Measurements from ENCODE around the gene AP4B1.

AP4B1 gene

GRCh38 chr1:113929750-113930498 lies 25.3 kb upstream of the AP4B1 start:
- DNase-seq = peak; percentile 61

DNA sequence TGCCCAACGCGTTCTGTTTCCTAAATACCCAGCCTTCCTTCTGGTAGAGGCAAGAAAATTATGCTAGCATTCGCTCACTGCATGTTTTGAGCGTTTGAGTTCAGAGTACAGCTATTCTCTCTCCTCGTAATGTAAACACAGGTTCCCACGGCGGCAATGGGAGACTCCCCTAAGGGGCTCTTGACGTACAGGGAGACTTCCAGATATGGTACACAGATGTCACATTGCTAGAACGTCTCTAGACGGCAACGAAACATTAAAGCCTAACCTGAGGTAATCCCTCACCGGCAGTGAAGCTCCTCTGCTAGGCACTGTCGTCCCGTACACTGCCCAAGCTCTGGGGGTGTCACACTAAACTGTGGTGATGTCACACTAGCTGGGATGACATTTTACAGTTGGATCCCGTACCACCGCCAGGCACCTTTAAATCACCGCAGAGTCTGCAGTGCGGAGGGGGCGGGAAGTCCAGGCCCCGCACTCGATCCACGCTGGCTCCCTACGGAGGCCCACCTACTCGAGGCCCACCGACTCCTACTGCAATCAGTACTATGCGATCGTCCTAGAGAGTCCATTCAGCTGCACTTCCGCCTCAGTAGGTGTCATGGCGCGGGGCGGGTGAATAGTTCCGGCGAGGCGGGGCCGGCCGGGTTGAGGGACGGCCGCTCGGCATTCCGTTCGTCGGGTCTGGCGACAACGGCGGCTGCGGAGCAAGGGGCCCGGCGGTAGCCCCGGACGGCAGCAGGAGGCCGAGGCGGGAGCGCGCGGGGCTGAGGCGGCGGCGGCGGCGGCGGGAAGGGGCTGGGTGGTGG lies 24.5 kb upstream of the AP4B1 start, which contains the start of gene HIPK1:
Gene HIPK1 (plus strand): TSS at position 384 of the 809 bp plus-strand sequence.
- peak; percentile 92 for DNase-seq

GRCh38 chr1:113928187-113928930 lies 23.8 kb upstream of the AP4B1 start:
- no peak for DNase-seq

DNA sequence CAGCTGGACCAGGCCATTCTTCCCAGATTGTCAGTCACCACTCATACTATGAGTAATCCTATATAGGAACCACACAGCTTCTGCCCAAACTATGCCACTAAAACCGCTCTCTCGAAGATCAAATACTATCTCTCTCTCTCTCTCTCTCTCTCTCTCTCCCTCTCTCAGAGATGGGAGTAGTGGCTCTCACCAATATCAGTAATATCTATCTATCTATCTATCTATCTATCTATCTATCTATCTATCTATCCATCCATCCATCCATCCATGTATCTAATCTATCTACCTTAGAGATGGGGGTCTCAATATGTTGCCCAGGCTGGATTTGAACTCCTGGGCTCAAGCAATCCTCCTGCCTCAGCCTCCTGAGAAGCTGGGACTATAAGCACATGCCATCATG lies 19.9 kb upstream of the AP4B1 start:
- no peak for DNase-seq

- DNase-seq = no peak
These were observed 18.4 kb upstream of the AP4B1 start for GRCh38 chr1:113922957-113923356.

GRCh38 chr1:113918243-113918642 lies 13.6 kb upstream of the AP4B1 start:
- no peak for DNase-seq

DNA sequence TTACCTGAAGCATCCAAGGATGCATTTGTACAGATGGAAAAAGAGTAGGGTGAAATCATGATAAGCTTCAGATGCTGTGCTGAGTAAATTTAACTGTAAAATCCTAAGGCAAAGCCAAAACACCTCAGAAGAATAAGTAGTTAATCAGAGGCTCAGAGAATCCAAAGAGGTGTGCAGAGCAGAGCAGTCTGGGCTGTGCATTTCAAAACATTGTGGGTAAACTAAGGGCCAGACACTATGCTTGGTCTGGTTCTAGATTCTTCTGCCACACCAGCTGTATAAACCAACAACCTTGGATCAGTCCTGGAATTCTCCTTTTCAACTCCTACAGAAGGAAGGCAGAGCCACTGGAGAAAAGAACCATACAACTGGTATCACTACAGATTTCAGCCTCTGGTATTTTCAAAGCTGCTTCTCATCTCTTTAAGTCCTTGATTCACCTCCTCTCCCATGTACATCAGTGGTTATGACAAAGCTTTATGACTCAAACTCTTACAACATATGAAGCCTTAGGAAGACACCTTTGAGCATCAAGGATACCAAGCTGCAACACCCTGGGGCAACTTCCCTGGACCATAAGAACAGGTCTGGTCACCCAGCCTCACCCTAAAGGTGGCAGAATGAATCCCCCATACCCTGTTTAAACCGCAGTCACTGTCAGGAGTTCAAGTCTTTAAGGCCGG lies 12.9 kb upstream of the AP4B1 start:
- DNase-seq = no peak

DNA sequence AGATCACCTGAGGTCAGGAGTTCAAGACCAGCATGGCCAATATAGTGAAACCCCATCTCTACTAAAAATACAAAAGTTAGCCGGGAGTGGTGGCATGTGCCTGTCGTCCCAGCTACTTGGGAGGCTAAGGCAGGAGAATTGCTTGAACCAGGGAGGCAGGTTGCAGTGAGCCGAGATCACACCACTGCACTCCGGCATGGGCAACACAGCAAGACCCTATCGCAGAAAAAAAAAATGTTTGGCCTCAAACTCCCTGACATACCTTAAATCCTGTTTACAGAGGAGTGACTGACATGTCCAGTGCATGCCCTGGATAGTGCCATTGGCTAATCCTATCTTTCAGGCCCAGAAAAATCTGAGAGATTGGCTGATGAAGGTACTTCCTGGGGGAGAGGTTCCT lies 12.4 kb upstream of the AP4B1 start:
- DNase-seq = no peak

DNA sequence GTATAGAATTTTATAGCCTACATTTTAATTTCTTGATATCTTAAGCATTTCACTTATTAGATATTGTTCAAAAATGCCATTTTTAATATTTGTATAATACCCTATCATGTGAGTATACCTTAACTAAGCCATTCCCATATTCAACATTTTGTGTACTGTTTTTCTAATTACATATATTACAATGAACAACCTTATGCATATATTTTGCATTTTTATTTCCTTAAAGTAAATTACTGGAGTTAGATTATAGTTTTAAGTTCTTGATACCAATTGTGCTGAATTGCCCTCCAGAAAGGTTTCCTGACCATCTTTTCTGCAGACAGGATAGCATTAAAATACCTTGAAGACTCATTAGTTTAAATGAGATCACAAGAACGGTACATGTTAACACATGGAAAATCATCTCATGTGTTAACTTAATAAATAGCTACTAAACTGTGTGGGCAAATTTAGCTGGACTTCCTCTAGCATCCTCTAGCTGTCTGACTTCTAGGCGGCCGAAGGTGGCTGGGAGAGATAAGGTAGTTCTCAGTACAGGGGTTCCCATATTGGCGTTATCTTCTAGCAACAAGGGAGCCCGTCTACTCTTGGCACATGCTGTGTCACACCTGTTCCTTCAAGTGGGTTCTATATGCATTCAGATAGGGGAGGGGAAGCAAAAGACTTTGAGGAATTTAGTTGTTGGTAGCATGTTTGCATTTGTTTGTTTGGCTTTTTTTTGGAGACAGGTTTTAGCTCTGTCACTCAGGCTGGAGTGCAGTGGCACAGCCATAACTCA lies 9.5 kb upstream of the AP4B1 start:
- no peak for DNase-seq

DNA sequence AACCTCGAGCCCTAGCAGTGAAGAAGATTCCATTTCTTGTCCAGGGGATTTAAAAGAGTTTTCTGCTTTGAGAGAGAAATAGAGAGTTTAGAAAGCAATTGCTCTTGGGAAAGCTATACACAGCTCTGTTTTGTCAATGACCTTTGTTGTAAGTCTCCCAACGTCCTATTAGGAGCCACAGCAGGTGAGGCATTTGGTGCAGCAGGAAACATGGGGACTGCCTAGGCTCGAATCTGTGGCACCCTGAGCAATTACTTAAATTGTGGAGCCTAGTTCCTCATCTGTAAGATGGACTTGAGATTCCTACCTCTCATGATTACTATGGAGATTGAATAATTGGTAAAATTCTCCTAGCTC lies 8.7 kb upstream of the AP4B1 start:
- DNase-seq = no peak

DNA sequence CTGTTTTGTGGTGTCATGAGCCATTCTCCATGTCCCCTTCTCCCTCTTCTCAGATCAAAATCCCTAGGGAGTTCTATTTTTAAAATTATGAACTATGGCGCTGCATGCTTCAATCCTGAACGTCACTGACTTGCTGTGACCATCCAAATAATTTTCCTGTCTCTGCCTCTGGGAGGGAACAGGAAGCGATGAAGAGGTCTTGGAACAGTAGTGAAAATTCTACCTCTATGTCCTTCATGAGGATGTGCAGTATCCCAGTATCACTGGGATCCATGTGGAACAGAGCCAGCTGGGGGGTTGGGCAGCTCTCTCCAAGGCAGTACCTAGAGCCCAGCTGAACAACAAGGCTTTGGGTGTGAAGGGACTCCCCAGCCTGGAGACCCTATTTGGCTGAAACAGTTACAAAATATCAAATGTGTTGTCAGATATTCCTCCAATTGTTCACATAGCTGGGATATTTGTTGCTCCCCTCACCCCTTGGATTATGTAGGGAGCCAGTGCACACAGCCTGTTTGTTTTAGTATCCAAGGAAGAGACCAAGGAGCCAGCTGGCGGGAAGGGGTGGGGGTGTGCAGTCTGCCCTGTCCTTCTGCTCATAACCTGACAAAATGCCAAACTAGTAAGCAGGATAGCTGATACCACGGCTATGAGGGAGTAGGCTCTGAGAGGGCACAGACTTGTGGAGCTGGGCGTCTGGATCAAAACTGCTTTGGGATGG lies 8.2 kb upstream of the AP4B1 start:
- no peak for DNase-seq

DNA sequence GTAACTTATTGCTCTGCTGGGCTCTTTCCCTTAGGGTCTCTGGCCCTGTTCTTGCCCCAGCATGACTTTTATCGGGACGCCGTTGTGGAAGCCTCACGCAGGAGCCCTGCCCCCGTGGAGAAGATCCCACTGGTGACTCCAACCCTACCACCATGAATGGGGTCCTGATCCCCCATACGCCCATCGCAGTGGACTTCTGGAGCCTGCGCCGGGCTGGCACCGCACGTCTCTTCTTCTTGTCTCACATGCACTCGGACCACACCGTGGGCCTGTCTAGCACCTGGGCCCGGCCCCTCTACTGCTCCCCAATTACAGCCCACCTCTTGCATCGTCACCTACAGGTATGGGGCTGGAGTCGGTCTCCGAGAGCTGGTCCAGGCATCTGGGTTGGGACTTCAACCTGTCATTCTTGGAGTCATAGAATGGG lies 849 bp upstream of the AP4B1 start:
- DNase-seq = peak; percentile 31

- DNase-seq = no peak
These were observed 316 bp downstream of the AP4B1 start for GRCh38 chr1:113904293-113904673.

DNA sequence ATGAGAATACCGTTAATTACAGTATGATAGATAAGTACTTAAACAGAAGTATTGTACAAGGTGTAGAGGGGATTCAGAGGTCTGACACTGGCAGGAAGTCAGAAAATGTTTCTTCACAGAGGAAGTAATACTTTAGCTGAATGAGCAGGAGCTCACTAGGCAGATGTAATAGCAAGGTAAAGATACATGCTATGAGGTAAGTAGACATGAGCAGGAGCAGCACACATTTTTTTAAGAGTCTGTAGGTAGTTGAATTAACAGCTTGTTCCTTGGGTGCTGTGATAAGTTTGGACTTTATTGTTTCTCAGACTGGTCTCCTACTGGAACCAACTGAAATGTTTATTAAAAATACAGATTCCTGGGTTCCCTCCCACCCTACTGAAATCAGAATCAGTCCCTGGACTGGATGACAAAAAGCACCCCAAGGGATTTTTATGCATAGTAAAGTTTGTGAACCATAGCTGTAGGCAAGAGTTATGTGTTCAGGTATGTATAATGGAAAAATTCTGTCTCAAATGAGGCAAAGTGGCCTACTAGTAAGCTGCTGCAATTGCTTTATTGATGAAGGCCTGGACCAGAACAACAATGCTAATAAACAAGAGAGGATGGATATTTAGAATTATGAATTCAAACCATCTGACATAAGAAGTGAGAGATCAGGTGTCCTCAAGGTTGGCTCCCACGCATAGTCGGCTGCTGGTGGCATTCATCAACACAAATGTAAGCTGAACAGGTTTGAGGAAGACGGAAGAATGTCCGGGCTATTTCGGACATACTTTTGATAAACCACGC lies 902 bp downstream of the AP4B1 start:
- DNase-seq = peak; percentile 18

DNA sequence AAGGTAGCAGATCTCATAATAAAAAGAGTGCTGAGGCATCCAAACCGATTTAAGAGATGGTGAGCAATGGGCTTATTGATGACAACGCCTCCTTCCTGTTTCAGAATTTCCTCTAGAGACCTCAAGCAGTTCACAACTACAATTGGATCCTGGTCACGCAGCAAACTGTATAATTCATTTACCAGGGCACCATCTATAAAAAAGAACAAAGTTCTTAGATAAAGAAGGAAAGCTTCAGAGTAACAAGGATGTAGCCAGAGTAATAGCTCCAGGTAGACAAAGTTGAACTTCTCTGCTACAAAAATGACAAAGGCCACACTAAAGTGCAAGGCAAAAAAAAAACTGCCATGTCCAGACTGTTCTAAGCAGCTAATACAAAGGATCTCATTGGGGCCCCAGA lies 3.4 kb downstream of the AP4B1 start:
- DNase-seq = peak; percentile 11

- DNase-seq = no peak
These were observed 5.5 kb downstream of the AP4B1 start for GRCh38 chr1:113899111-113899510.

GRCh38 chr1:113898241-113898814 lies 6.3 kb downstream of the AP4B1 start:
- peak; percentile 21 for DNase-seq

GRCh38 chr1:113895961-113896360 lies 8.6 kb downstream of the AP4B1 start:
- no peak for DNase-seq

DNA sequence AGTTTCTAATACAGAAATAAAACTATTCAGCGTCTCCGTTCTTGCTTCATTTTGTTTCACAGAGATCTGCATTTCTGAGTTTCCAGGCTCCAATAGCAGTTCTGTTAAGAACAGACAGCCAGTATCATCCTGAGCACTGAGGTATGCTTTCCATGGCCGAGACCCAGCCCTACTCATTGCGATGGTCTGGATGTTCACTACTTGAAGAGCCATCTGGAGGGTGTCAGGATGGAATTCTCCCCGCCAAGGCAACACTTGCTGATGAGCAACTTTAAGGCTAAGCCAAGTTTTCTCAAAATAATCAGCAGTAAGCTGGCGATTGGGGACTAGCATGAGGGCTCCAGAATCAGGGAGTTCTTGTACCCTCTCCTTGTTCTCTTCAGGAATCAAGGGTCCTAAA lies 9.5 kb downstream of the AP4B1 start:
- DNase-seq = no peak

DNA sequence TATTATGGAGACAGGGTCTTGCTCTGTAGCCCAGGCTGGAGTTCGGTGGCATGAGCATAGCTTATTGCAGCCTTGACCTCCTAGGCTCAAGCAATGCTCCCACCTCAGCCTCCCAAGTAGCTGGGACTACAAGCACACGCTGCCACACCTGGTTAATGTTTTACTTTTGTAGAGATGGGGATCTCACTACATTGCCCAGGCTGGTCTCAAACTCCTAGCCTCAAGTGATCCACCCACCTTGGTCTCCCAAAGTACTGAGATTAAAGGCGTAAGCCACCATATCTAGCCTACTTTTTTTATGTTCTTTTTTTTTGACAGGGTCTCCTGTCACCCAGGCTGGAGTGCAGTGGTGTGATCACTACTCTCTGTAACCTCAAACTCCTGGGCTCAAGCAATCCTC lies 11.3 kb downstream of the AP4B1 start:
- DNase-seq = no peak
